Measurements from ENCODE around the gene ABHD6. TPM values are rescaled to one million over a fixed set of nuclear protein-coding genes. Genes with fewer than 3 reads are reported as not detected.

ABHD6 gene
- total and polyA plus RNA-seq, 8 donors, result 0.69 to 5.5 (median 2.0) TPM

DNA sequence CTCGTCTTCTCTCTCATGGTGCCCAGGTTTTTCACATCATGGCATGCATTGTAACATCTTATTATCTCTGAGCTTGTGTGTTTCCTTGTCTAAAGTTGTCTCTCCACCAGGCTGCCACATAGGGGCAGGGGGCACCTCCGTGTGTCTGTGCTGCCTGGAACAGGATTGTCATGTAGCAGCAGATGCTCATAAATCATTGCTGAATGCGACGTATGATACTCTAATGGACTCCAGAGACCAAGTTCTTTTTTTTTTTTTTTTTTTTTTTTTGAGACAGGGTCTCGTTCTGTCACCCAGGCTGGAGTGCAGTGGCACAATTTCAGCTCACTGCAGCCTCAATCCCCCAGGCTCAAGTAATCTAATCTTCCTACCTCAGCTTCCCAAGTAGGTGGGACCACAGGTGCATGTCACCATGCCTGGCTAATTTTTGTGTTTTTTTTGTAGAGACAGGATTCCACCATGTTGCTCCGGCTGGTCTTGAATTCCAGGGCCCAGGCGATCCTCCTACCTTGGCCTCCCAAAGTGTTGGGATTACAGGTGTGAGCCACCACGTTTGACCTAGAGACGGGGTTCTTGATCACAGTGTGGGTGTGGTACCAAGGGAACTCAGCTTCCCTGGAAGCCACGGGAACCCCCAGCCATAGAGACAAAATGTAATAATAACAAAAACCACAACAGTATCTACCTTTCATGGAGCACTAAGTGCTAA, 22.1 kb upstream of the ABHD6 start:
- H3K9me3 ChIP-seq, result no peaks in the 10 kb centered on the region
- peaks cover 0 to 8% (median 0%) of the 10 kb centered on the region in 3 donors for H3K4me1 ChIP-seq
- WGBS, 2 donors, result 86% methylated on average over 10 of the region's 10 CpGs
- ATAC-seq (no peak), FAIRE-seq (no peak), DNase-seq (no peak)
- intact Hi-C loops (cut with DNase I), result no loop called here
- H3K36me3 ChIP-seq, result no peaks in the 10 kb centered on the region
- TF ChIP-seq CTCF (IDR thresholded peaks at IDR 0.05), result no peak
- H3K4me3 ChIP-seq, result no peak overlapping the region
- no peaks in the 10 kb centered on the region for H3K27me3 ChIP-seq
- no peak overlapping the region for H3K27ac ChIP-seq

- intact Hi-C loops (cut with DNase I), result no loop called here
- no peaks in the 10 kb centered on the region for H3K9me3 ChIP-seq
- ATAC-seq (no peak), FAIRE-seq (no peak), DNase-seq (no peak)
- TF ChIP-seq CTCF (IDR thresholded peaks at IDR 0.05), result no peak
- no peaks in the 10 kb centered on the region for H3K36me3 ChIP-seq
- peaks cover 0 to 8% (median 0%) of the 10 kb centered on the region in 3 donors for H3K4me1 ChIP-seq
- no peaks in the 10 kb centered on the region for H3K27me3 ChIP-seq
- peak overlapping the region in 1 of 4 donors; percentile 29 for H3K27ac ChIP-seq
- 65 to 70% methylated on average over 10 of the region's 10 CpGs for WGBS, 2 donors
- no peak overlapping the region for H3K4me3 ChIP-seq
Observed at GRCh38 chr3:58216496-58217195, 20.9 kb upstream of the ABHD6 start.

DNA sequence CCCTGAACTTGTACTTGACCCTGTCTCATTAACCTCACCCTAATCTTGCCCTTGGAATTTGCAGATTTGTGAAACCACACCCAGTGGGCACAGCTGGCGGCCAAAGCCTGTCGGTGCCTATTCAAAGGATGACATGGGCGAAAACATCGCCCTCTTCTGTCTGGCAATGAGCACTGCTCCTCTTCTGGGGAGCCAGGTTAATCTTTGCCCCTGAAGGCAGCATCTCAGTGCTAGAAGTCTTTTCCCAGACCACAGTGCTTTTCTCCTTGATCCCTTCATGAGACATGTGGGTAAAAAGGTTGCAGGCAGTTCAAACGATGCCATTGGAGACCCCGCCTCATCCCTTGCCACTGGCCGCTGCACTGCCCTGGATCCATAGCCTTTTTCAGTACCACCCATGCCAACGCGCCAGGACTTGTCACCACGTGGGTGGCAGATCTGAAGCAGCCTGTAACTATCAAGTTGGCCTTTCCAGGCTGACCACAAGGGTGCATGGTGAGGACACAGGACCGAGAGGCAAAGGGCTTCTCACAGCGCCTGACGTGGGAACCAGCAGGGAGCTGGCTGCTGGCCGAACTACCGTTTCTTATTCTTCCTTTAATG, 20.3 kb upstream of the ABHD6 start:
- no peaks in the 10 kb centered on the region for H3K9me3 ChIP-seq
- no peaks in the 10 kb centered on the region for H3K27me3 ChIP-seq
- WGBS, 2 donors, result 5 to 16% methylated on average over 15 of the region's 15 CpGs
- no peak for FAIRE-seq
- peaks cover 0 to 8% (median 0%) of the 10 kb centered on the region in 3 donors for H3K4me1 ChIP-seq
- TF ChIP-seq CTCF (IDR thresholded peaks at IDR 0.05), result peak; percentile 58 to 80 (median 68)
- H3K27ac ChIP-seq, result peak overlapping the region in 1 of 4 donors; percentile 29
- ATAC-seq, result peak; percentile 91 to 97 (median 97)
- no peaks in the 10 kb centered on the region for H3K36me3 ChIP-seq
- no peak overlapping the region for H3K4me3 ChIP-seq
- intact Hi-C loops (cut with DNase I), result no loop called here
- peak; percentile 59 to 77 (median 68) for DNase-seq

DNA sequence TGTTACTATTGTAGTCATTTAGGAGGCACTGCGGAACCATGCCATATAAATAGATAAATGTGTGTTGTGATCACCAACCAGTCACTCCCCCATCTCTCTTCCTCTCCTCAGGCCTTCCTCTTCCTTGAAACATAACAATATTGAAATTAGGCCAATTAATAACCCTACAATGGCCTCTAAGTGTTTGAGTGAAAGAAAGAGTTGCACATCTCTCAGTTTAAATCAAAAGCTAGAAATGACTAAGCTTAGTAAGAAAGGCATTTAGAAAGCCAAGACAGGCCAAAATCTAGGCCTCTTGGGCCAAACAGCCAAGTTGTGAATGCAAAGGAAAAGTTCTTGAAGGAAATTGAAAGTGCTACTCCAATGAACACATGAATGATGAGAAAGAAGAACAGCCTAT, 18.7 kb upstream of the ABHD6 start:
- no peak overlapping the region for H3K27ac ChIP-seq
- no peak for FAIRE-seq
- intact Hi-C loops (cut with DNase I), result no loop called here

More for the DNA sequence above, 18.7 kb upstream of the ABHD6 start:
- TF ChIP-seq CTCF (IDR thresholded peaks at IDR 0.05), result no peak
- Histone ChIP-seq H3K27me3 (no peaks in the 10 kb centered on the region), H3K4me3 (no peak overlapping the region), H3K4me1 (peaks cover 0 to 8% (median 0%) of the 10 kb centered on the region in 3 donors), H3K9me3 (no peaks in the 10 kb centered on the region), H3K36me3 (no peaks in the 10 kb centered on the region)
- DNase-seq, result no peak
- WGBS, 2 donors, result 89 to 92% methylated on average over 1 of the region's 1 CpG
- no peak for ATAC-seq
